Myocyte (in vitro differentiated cells): Measurements from ENCODE around the gene GJA5. TPM values are rescaled to one million over a fixed set of nuclear protein-coding genes. Genes with fewer than 3 reads are reported as not detected.

Experiments
- DNase-seq: peaks from one replicate; pipeline ENCODE4 v3.0.0-alpha.2; 2012; ENCODE audit warnings: low read depth
- total RNA-seq: library from RNA; depleted of rRNA; stranded (reverse); fragments of >200 nt; gene quantifications from 2 replicates; pipeline ENCODE4 v1.2.3, GENCODE V29; 2014

Gene GJA5
- total RNA-seq, 1 donor from 2014 or later, result not detected

GRCh38 chr1:147729315-147729714 lies 31.1 kb downstream of the GJA5 start:
- DNase-seq, result no peak

DNA sequence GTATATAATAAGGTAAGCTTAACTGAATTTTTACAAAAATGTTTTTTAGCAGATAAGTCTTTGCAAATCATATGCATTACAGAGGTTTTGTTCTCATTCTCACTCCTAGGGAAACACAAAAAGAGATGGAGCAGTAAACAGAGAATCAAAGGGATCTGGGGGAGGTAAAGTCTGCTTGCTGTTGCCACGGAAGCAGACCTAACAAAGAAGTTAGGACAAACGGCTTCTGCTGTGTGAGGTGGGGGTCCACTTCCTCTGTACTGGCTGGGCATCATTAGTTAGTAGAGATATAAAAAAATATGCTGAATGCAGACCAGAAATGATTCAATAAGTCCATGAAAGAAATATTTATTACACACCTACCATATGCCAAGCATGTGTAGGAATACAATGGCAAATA lies 34.2 kb downstream of the GJA5 start:
- no peak for DNase-seq

DNA sequence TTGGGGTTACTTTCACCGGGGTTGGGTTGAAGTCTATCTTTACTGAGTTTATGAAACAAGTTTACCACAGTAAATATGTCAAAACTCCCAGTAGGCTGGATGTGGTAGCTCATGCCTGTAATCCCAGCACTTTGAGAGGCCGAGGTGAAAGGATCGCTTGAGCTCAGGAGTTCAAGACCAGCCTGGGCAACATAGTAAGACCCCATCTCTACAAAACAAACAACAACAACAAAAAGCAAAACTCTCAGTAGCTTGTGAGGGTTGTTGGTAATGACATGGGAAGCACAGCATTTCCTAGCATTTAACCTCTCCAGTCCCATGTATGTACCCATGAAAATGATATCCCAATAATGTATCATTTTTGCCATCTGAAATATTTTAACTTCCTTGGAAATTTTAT lies 34.7 kb downstream of the GJA5 start:
- no peak for DNase-seq

DNA sequence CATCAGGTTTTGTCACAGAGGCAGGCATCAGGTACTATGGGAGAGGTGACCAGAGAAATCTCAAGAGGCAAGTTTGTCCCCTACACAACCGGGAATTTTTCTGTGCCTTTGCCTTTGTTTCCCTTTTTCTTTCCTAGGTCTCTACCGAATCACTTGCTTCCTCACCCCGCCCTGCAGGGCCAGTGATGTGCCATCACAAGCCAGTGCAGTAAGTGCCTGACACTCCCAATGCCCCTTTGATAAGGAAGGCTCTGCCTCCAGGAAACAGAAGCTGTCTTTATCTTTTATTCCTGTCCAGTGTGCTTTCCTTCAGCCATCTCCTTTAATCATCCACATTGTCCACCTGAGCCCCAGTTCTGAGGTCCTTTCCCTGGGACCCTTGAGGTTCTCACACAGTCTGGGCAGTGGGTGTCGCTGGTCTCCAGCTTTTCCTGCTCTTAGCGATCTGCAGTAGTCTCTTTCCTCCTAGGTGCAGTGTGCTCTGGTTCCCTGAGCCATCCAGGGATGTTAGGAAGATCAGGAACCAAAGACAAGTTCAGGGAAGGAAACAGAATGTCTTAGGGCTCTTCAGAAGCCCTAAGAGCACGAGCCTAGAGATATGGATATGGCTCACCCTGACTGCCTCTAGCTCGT lies 36.6 kb downstream of the GJA5 start:
- peak; percentile 53 for DNase-seq

GRCh38 chr1:147722124-147722523 lies 38.3 kb downstream of the GJA5 start:
- no peak for DNase-seq

DNA sequence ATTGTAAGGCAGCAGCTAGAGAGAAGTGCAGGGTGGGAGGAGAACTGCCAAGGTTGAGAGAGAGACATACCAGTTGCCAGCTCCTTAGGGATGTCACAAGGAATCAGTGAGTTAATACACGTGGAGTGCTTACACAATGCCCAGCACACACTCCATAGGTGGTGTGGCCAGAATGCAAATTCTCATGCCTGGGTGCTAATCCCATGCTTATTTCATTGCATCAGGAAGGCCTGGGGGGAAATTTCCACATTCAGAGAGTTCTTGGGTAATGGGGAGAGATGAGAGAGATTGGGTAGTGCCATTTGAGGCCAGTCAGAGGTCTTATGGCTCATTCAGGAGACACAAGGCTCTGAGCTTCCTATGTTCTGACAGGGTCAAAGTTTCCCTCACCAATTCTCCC lies 38.7 kb downstream of the GJA5 start:
- no peak for DNase-seq

DNA sequence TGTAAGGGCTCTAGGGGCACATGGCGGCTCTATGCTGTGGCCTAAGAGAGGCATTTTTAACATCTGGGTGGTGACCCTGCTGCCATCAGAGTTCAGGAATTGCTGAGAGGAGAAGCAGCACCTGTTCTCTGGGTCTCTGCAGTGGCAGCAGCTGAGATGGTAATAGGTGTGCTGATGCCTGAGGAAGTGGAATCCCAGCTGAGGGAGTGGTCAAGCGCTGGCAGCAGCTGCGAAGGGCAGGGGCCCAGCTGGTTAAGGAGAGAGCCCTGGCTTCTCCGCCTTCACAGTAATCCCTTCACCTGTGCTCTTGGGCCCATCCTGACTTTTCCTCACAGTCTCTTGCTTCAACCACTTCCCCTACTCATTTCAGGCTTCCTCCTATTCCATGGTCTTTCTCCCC lies 39.8 kb downstream of the GJA5 start:
- DNase-seq, result peak; percentile 54

DNA sequence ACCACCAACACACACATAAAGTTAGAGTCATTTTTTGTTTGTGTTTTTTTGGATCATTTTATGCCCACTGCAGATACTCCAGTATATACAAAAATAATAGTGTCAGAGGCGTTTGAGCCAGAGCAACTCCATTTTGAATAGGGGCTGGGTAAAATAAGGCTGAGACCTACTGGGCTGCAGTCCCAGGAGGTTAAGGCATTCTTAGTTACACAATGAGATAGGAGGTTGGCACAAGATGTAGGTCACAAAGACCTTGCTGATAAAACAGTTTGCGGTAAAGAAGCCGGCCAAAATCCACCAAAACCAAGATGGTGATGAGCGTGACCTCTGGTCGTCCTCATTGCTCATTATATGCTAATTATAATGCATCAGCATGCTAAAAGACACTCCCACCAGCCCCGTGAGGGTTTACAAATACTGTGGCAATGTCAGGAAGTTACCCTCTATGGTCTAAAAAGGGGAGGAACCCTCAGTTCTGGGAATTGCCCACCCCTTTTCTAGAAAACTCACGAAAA lies 40.6 kb downstream of the GJA5 start:
- no peak for DNase-seq

DNA sequence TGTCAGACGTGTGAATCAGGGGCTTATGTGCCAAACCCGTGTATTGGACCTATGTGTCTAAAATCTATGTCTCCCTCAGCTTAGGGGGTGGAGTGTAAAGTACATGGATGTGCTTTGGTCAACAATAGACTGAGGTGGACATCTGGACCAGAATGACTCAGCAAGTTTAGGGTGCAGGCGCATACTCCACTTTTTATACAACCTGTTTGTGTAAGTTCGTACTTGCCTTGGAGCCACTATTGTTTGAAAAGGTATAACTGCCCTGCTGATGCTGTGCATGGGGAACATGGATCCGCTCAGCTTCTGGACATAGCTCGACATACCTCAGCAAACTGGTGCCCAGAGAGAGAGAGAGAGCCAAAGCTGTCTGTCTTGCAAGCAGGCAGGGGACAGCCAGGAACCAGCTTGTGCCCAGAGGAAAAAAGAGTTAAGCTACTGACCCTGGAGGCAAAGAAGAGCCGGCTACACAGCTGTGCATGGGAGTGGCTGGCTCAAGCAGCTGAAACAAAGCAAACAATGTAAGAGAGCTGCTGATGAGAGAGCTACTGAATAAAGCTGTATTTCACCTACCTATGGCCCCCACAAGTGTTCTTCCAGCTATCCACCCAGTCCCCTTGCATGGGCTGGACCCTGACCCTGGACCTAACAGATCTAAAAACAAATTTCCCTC lies 41.2 kb downstream of the GJA5 start:
- peak; percentile 45 for DNase-seq

DNA sequence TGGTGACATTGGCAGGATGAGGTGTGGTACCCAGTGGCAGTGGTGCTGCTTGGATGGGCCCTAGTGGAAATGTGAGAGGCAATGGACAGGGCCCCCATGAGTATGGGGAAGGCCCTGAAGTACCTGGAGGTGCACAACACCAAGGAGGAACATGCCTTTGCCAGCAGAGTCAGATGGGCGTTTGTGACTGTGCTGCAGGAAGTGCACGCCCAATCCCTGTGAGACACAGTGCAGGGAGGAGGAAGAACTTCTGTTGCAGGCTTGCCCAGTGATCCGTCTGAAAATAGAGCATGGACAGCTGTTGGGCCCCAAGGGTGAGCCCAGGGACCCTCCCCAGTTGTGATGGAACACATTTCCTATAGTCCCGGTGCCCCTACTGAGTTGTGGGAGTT lies 42.7 kb downstream of the GJA5 start:
- no peak for DNase-seq

DNA sequence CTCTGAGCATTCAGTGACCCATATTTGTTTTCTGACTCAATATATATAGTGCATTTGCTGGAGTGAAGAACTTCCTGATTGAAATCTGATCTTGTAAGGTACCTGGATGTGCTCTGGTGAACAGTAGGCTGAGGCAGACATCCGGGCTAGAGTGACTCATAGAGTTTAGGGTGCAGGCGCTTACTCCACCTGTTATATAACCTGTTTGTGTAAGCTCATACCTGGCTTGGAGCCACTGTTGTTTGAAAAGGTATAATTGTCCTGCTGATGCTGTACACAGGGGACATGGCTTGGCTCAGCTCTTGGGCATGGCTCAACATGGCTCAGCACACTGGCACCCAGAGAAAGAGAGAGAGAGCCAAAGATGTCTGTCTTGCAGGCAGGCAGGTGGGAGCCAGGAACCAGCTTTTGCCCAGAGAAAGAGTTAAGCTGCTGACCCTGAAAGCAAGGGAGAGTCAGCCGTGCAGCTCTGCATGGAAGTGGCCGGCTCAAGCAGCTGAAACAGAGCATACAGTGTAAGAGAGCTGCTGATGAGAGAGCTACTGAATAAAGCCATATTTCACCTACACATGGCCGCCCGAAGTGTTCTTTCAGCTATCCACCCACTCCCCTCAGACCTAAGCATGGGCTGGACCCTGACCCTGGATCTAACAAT lies 43.2 kb downstream of the GJA5 start:
- no peak for DNase-seq

GRCh38 chr1:147712605-147713004 lies 47.8 kb downstream of the GJA5 start:
- no peak for DNase-seq

Other genes starting within 250 kb of the GJA5 start
- gene BCL9, start 219.1 kb downstream of the GJA5 start, total RNA-seq, result 3.5 and 7.3 TPM in 2 replicates
- 4.9 and 10.8 TPM in 2 replicates for gene ACP6, start 90.1 kb downstream of the GJA5 start, total RNA-seq
- gene GJA8, start 142.2 kb upstream of the GJA5 start, total RNA-seq, result not detected in 2 replicates
- gene GPR89B, start 167.8 kb upstream of the GJA5 start, total RNA-seq, result 34.8 and 39.5 TPM in 2 replicates